ENCODE results near the gene DRP2. TPM values are rescaled to one million over a fixed set of nuclear protein-coding genes. Genes with fewer than 3 reads are reported as not detected.

The DRP2 gene
- total and polyA plus RNA-seq, 2 of the 4 experiments (the other 2 are of a cell fraction) = 7.0 to 7.9 TPM

DNA sequence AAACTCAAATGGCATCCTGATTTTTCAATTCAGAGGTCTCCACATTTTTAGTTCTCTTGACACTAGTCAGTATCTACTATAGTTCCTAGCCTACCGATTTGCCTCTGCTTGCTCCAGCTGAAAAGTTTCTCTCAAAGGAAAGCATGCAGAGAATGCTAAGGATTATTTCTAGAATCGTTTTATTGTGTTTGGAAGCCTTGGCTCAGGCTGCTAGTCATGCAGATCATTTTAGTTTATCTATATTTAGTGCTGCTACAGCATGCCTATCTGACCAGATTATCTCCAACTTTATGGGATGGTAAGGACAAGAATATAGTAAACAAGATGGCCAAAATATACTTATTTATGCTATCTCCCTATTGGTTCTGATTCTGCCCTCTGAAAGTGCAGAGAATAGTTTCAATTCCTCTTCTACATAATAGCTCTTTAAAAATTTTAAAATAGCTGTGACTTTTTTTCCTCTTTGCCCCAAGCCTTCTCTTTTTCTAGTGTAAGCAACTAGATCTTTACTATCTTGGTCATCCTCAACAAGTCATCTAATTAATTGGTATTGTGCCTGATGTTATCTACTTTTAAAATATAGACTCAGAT, 15.7 kb upstream of the DRP2 start:
- Histone ChIP-seq H2BK20ac (ENCODE audit: low read depth, low read length) (no peak overlapping the region), H3K27ac (ENCODE audit: insufficient read depth, low read length) (no peak overlapping the region), H3K36me3 (ENCODE audit: control insufficient read depth, insufficient read depth, low read length) (no peaks in the 10 kb centered on the region), H3K23ac (ENCODE audit: low read depth, low read length) (no peak overlapping the region), H3K56ac (ENCODE audit: extremely low read depth, insufficient read depth, low read length) (no peak overlapping the region), H3K4me1 (ENCODE audit: control insufficient read depth, insufficient read depth, low read length) (peaks cover 7% of the 10 kb centered on the region), H3K9ac (ENCODE audit: low read depth, low read length) (no peak overlapping the region), H2AFZ (replicated peaks; ENCODE audit: low read length, poor library complexity) (no peak overlapping the region), H4K20me1 (ENCODE audit: insufficient read depth, low read length) (no peaks in the 10 kb centered on the region), H3K27me3 (ENCODE audit: control insufficient read depth, insufficient read depth, low read length) (no peaks in the 10 kb centered on the region), H3K4me3 (ENCODE audit: insufficient read depth, low read depth, low read length) (no peak overlapping the region), H3K18ac (ENCODE audit: low read depth, low read length) (no peak overlapping the region), H3K4ac (ENCODE audit: low read depth, low read length) (no peak overlapping the region), H3K4me2 (ENCODE audit: low read depth, low read length) (no peak overlapping the region), H2BK120ac (ENCODE audit: low read depth, low read length) (no peak overlapping the region), H3K14ac (replicated peaks; ENCODE audit: low read depth, low read length) (no peak overlapping the region), H3K9me1 (ENCODE audit: insufficient read depth, low read length) (no peaks in the 10 kb centered on the region), H2AK9ac (replicated peaks; ENCODE audit: low read depth, low read length, poor library complexity) (no peak overlapping the region), H4K8ac (ENCODE audit: low read depth in 2 of 2, low read length in 2 of 2) (no peak overlapping the region), H2BK5ac (ENCODE audit: low read depth, low read length, poor library complexity, severe bottlenecking) (no peak overlapping the region), H4K5ac (ENCODE audit: low read depth, low read length) (no peak overlapping the region), H3K79me1 (ENCODE audit: low read depth in 1 of 2, low read length in 2 of 2) (no peaks in the 10 kb centered on the region), H2BK15ac (ENCODE audit: low read depth, low read length) (no peak overlapping the region), H3K9me3 (ENCODE audit: control insufficient read depth, insufficient read depth, low read length) (no peaks in the 10 kb centered on the region), H2AK5ac (ENCODE audit: low read depth, low read length) (no peak overlapping the region), H4K91ac (ENCODE audit: insufficient read depth, low read depth, low read length) (no peak overlapping the region)
- dilution Hi-C loops (cut with HindIII; ENCODE audit: low sequenced_read_pairs, unreplicated experiment) = no loop called here
- peak; percentile 32 for DNase-seq
- POLR2A ChIA-PET (ENCODE audit: unreplicated experiment) = no interaction called here
- WGBS, 2 experiments (ENCODE audit: extremely low coverage in 2 of 2, insufficient read length in 1 of 2) = no CpG with 5 or more reads among the region's 2 CpGs
- in situ Hi-C loops (cut with MboI; ENCODE audit: low sequenced_read_pairs) = no loop called here
- no TSS peak for BruUV-seq (replicated peaks)
- CTCF ChIA-PET = no interaction called here
- ATAC-seq (ENCODE audit: low read depth) = peak; percentile 64
- intact Hi-C loops (cut with micrococcal nuclease) = no loop called here
- TF ChIP-seq, protein P1, sequence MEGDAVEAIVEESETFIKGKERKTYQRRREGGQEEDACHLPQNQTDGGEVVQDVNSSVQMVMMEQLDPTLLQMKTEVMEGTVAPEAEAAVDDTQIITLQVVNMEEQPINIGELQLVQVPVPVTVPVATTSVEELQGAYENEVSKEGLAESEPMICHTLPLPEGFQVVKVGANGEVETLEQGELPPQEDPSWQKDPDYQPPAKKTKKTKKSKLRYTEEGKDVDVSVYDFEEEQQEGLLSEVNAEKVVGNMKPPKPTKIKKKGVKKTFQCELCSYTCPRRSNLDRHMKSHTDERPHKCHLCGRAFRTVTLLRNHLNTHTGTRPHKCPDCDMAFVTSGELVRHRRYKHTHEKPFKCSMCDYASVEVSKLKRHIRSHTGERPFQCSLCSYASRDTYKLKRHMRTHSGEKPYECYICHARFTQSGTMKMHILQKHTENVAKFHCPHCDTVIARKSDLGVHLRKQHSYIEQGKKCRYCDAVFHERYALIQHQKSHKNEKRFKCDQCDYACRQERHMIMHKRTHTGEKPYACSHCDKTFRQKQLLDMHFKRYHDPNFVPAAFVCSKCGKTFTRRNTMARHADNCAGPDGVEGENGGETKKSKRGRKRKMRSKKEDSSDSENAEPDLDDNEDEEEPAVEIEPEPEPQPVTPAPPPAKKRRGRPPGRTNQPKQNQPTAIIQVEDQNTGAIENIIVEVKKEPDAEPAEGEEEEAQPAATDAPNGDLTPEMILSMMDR (conservative IDR thresholded peaks at IDR 0.05; ENCODE audit: low read depth, low read length) = no peak

Measured in IMR-90 (cell line).